ENCODE measurements around the gene CACYBP. TPM values are rescaled to one million over a fixed set of nuclear protein-coding genes. Genes with fewer than 3 reads are reported as not detected.
"Not testable (repeated sequence)": the region's sequence is repeated elsewhere in the genome, so short reads cannot be mapped to it uniquely, and the experiment has no call there.

The CACYBP gene
- total RNA-seq, 2 experiments from 2014 or later: 209 to 215 TPM

DNA sequence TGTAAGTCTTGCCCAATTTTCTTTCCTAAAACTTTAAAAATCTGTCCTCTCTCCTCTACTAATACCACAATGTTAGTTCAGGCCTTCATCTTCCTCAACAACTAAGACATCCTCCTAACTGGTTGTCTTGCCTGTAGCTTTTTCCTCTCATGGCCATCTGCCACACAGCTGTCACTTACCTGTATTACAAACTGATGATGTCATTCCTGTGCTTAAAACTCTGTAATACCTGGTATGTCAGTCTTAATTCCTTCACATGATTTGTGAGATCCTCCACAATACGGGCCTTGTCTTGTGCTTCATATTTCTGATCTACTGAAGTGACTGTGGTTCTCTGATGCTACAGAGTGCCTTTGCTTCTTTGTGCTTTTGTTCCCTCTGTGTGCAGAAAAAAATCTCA is 13.7 kb downstream of the CACYBP start:
- H3K27me3 Mint-ChIP-seq (ENCODE audit: low read depth): no peaks in the 10 kb centered on the region
- ChIA-PET CTCF (no interaction called here), POLR2A (interaction anchor here (1.2 kb wide), 1 partner anchor 9 kb away, joined by 4 read pairs; no protein-coding TSS in a partner anchor)
- H3K36me3 Mint-ChIP-seq (ENCODE audit: low read depth): peaks cover 75% of the 10 kb centered on the region
- DNase-seq (no peak), ATAC-seq (no peak)
- H3K9me3 Mint-ChIP-seq (ENCODE audit: insufficient read depth): no peaks in the 10 kb centered on the region
- H3K4me1 Mint-ChIP-seq (ENCODE audit: low read depth): peaks cover 8% of the 10 kb centered on the region
- no peak overlapping the region for H3K4me3 Mint-ChIP-seq
- no peak overlapping the region for H3K27ac Mint-ChIP-seq

DNA sequence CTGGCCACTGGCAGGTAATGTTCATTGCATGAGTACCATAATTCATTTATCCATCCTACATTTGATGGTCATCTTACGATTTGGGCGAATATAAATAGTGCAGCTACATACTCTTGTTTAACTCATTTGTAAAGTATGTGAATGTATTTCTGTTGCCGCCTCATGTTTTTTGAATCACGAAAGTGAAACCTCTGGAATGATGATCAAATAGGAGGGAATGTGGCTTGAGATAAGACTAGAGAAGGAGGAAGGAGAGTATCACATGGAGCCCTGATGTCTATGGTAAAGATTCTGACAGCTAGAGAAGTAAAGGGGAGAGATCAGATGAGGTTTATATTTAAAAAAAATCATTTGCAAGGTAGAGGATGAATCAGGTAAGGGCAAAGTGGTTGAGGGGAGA is 15.5 kb downstream of the CACYBP start:
- ATAC-seq: no peak
- POLR2A ChIA-PET: interaction anchor here (0.6 to 1.5 kb wide), 4 partner anchors 8 to 16 kb away, joined by 3 to 9 read pairs (median 6); partner anchors contain the start of genes CACYBP and MRPS14

DNA sequence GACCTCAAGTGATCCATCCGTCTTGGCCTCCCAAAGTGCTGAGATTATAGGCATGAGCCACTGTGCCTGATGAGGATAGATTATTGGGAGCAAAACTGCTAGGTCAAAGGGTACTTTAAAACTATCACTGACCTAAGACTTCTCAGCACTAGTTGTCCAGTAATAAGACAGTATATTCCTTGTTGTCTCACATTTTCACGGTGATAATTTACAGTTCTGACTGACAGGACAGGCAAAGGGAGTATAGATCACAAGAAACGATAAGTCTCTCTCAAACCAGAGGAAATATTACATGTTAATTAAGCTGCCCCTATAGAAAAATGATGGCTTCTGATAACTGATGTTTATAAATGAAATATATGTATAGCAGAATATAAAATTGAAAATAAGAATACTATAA is 19.8 kb downstream of the CACYBP start:
- Mint-ChIP-seq H3K4me3 (no peak overlapping the region), H3K27ac (no peak overlapping the region), H3K36me3 (ENCODE audit: low read depth) (peaks cover 41% of the 10 kb centered on the region), H3K4me1 (ENCODE audit: low read depth) (peaks cover 35% of the 10 kb centered on the region), H3K27me3 (ENCODE audit: low read depth) (no peaks in the 10 kb centered on the region), H3K9me3 (ENCODE audit: insufficient read depth) (no peaks in the 10 kb centered on the region)
- ATAC-seq (no peak), DNase-seq (no peak)
- ChIA-PET CTCF (no interaction called here), POLR2A (interaction anchor here (1.2 kb wide), 1 partner anchor 20 kb away, joined by 3 read pairs; the partner anchor contains the start of gene CACYBP)

More for the DNA sequence above, 15.5 kb downstream of the CACYBP start:
- no peaks in the 10 kb centered on the region for H3K9me3 Mint-ChIP-seq (ENCODE audit: insufficient read depth)
- H3K4me3 Mint-ChIP-seq: no peak overlapping the region
- DNase-seq: no peak
- peaks cover 5% of the 10 kb centered on the region for H3K4me1 Mint-ChIP-seq (ENCODE audit: low read depth)
- no peak overlapping the region for H3K27ac Mint-ChIP-seq
- CTCF ChIA-PET: interaction anchor here (1.8 kb wide), 1 partner anchor 14 kb away, joined by 6 read pairs; no protein-coding TSS in a partner anchor
- peaks cover 69% of the 10 kb centered on the region for H3K36me3 Mint-ChIP-seq (ENCODE audit: low read depth)
- H3K27me3 Mint-ChIP-seq (ENCODE audit: low read depth): no peaks in the 10 kb centered on the region

DNA sequence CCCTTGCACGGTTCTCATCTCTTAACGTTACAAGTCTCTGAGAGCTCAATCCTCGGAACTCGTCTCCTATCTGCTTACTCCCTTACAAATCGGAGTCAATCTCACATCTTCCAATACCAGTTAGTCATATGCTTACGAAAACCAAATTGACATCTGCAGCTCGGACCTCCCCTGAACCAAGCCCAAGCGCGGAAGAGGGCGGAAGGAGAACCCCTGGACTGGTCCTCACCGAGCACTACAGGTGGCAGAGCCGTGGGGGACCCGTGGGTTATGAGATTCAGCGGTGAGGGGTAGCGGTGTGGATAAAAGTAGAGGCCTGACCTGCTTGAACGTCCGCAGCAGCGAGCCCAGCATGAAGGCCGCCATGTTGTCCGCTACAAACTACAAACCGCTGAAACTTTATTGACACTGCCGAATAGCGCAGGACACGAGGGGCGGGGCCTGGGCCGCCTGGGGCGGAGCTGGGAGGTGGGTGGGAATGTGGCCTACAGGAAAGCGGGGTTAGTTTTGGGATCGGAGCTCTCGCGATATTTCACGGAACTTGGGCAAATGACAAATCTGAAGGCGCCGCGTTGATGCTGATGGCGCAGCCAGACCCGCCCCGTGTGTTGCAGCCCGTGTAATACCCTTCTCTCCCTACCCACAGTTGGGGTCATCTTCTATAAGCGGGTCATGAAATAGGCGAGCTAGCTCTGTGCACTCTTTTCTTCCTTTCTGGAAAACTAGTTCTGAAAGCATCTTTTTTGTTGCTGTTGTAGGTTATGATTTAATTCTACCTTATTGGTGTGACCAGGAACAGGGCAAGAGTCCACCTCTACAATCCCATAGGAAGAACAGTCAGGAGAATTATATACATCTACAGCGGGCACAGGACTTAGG is 23.5 kb downstream of the CACYBP start, which contains the start of gene MRPS14:
Gene MRPS14 (minus strand): TSS at position 383 of the 879 bp plus-strand sequence. CDS start 17 bp downstream, at position 366.
- POLR2A ChIA-PET: interaction anchor here (0.6 to 2.5 kb wide), 18 partner anchors 9 to 1154 kb away, joined by 3 to 67 read pairs (median 4); partner anchors contain the start of genes CACYBP and RC3H1
- peak within 1 kb of the TSS; percentile 93 for H3K4me3 Mint-ChIP-seq
- peak; percentile 99 for DNase-seq
- CTCF ChIA-PET: interaction anchor here (0.7 to 3.6 kb wide), 16 partner anchors 19 to 761 kb away, joined by 3 to 19 read pairs (median 4); partner anchors contain the start of genes CACYBP and KIAA0040
- no peaks in the 10 kb centered on the region for H3K9me3 Mint-ChIP-seq (ENCODE audit: insufficient read depth)
- peaks cover 17% of the 10 kb centered on the region for H3K36me3 Mint-ChIP-seq (ENCODE audit: low read depth)
- ATAC-seq: peak; percentile 93
- H3K27ac Mint-ChIP-seq: peak within 1 kb of the TSS; percentile 92
- H3K4me1 Mint-ChIP-seq (ENCODE audit: low read depth): peaks cover 36% of the 10 kb centered on the region
- H3K27me3 Mint-ChIP-seq (ENCODE audit: low read depth): no peaks in the 10 kb centered on the region

DNA sequence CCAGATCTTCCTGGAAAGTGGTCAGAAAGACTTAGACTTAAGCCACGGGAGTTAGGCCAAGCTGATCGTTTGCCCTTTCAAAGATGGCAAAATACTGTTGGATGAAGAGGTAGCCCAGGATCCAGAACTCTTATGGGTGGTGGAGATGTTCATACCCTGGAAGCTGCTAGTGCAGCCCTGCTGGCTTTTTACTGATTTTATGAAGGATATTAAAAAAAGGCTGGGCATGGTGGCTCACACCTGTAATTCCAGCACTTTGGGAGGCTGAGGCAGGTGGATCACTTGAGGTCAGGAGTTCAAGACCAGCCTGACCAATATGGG is 24.1 kb downstream of the CACYBP start:
- Mint-ChIP-seq H3K4me1 (ENCODE audit: low read depth) (peaks cover 36% of the 10 kb centered on the region), H3K4me3 (peak overlapping the region; percentile 93), H3K36me3 (ENCODE audit: low read depth) (peaks cover 14% of the 10 kb centered on the region), H3K27ac (peak overlapping the region; percentile 92)
- not testable (repeated sequence) for H3K27me3 Mint-ChIP-seq (ENCODE audit: low read depth); H3K9me3 Mint-ChIP-seq (ENCODE audit: insufficient read depth); ATAC-seq
- CTCF ChIA-PET: interaction anchor here (0.7 to 3.6 kb wide), 11 partner anchors 20 to 254 kb away, joined by 3 to 19 read pairs (median 4); partner anchors contain the start of genes CACYBP and KIAA0040
- DNase-seq: peak; percentile 28
- POLR2A ChIA-PET: interaction anchor here (0.6 to 2.5 kb wide), 16 partner anchors 9 to 1155 kb away, joined by 3 to 67 read pairs (median 4); partner anchors contain the start of genes CACYBP and RC3H1

DNA sequence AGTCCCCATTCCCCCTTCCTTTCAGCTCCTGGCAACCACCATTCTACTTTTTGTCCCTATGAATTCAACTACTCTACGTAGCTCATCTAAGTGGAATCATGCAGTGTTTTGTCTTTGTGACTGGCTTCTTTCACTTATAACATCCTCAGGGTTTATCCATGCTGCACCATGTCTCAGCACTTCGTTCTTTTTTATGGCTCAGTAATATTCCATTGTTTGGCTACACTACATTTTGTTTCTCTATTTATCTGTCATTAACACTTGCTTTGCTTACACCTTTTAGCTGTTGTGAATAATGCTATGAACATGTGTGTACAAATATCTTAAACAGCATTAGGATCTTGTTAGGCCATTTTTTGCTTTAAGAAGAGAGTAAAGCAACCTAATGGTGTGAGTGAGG is 25.0 kb downstream of the CACYBP start:
- ATAC-seq: no peak
- no peak for DNase-seq
- peak overlapping the region; percentile 26 for H3K27ac Mint-ChIP-seq
- H3K4me1 Mint-ChIP-seq (ENCODE audit: low read depth): peaks cover 42% of the 10 kb centered on the region
- CTCF ChIA-PET: interaction anchor here (0.6 to 3.6 kb wide), 4 partner anchors 100 to 252 kb away, joined by 3 to 19 read pairs (median 7); no protein-coding TSS in a partner anchor
- H3K4me3 Mint-ChIP-seq: peak overlapping the region; percentile 34
- no peaks in the 10 kb centered on the region for H3K9me3 Mint-ChIP-seq (ENCODE audit: insufficient read depth)
- no peaks in the 10 kb centered on the region for H3K27me3 Mint-ChIP-seq (ENCODE audit: low read depth)
- H3K36me3 Mint-ChIP-seq (ENCODE audit: low read depth): peaks cover 13% of the 10 kb centered on the region
- POLR2A ChIA-PET: interaction anchor here (0.6 kb wide), 1 partner anchor 9 kb away, joined by 3 read pairs; no protein-coding TSS in a partner anchor

DNA sequence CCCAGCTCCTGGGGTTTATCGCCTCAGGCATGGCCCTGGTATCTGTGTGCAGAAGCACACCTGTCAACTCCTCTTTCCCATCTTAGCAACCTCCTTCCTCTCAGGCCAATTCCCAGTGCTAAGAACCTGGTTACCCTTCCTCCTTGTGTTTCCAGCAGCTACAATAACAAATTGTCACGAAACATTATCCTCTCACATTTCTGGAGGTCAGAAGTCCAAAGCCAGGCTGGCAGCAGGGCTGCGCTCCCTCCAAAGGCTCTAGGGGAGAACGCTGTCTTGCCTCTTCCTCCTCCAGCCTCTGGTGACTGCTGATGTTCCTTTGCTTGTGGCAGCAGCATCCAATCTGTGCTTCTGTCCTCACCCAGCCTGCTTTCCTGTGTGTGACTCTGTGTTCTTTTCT is 34.2 kb downstream of the CACYBP start:
- Mint-ChIP-seq H3K27ac (no peak overlapping the region), H3K4me3 (no peak overlapping the region), H3K9me3 (ENCODE audit: insufficient read depth) (no peaks in the 10 kb centered on the region), H3K27me3 (ENCODE audit: low read depth) (peaks cover 1% of the 10 kb centered on the region), H3K4me1 (ENCODE audit: low read depth) (peaks cover 8% of the 10 kb centered on the region), H3K36me3 (ENCODE audit: low read depth) (no peaks in the 10 kb centered on the region)
- ChIA-PET POLR2A (no interaction called here), CTCF (interaction anchor here (1.1 to 3.5 kb wide), 2 partner anchors 92 to 112 kb away, joined by 5 to 32 read pairs; no protein-coding TSS in a partner anchor)
- DNase-seq: no peak
- no peak for ATAC-seq

DNA sequence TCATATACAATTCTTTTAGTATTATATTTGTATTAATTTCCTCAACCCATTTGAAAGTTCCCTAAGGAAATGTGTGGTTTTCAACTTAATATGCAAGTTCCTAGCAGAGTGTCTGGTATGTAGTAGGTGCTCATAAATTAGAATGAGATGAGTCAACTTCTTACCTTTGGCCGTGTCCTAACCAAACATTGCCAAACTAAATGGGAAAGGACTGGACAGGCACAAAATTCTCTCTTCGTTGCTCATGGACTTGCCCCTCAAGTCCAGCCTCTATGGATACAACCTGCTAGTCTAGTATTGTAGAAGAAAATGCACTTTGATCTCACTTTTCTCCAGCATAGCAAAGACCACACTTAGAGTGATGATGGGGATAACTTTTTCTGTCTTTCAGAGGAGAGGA is 35.0 kb downstream of the CACYBP start:
- Mint-ChIP-seq H3K36me3 (ENCODE audit: low read depth) (no peaks in the 10 kb centered on the region), H3K4me3 (no peak overlapping the region), H3K4me1 (ENCODE audit: low read depth) (peaks cover 2% of the 10 kb centered on the region), H3K27ac (no peak overlapping the region), H3K27me3 (ENCODE audit: low read depth) (peaks cover 3% of the 10 kb centered on the region), H3K9me3 (ENCODE audit: insufficient read depth) (no peaks in the 10 kb centered on the region)
- no peak for DNase-seq
- no peak for ATAC-seq
- ChIA-PET CTCF (no interaction called here), POLR2A (no interaction called here)

DNA sequence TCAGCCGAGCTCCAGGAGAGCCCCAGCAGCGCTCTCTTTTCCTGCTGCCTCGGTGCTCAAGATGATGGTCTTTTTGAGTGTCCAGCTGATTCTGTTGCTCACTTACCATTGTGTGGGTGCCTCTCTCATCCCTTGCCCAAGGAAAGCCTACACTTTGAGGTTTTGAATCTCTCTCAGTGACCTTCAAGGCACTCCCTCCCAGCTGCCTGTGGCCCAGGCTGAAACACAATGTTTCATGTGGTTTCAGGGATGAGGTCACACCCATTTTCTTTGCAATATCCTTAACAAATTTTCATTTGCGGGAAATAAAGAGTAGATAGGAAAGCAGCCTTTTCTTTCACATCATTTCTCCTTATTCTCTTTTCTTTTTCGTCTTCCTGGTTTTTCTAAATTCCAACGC is 36.1 kb downstream of the CACYBP start:
- Mint-ChIP-seq H3K27ac (no peak overlapping the region), H3K27me3 (ENCODE audit: low read depth) (peaks cover 6% of the 10 kb centered on the region), H3K36me3 (ENCODE audit: low read depth) (no peaks in the 10 kb centered on the region), H3K4me3 (no peak overlapping the region), H3K9me3 (ENCODE audit: insufficient read depth) (no peaks in the 10 kb centered on the region), H3K4me1 (ENCODE audit: low read depth) (no peaks in the 10 kb centered on the region)
- DNase-seq (no peak), ATAC-seq (no peak)
- ChIA-PET CTCF (interaction anchor here (1.2 to 2.9 kb wide), 2 partner anchors 89 to 111 kb away, joined by 3 to 11 read pairs; no protein-coding TSS in a partner anchor), POLR2A (no interaction called here)

DNA sequence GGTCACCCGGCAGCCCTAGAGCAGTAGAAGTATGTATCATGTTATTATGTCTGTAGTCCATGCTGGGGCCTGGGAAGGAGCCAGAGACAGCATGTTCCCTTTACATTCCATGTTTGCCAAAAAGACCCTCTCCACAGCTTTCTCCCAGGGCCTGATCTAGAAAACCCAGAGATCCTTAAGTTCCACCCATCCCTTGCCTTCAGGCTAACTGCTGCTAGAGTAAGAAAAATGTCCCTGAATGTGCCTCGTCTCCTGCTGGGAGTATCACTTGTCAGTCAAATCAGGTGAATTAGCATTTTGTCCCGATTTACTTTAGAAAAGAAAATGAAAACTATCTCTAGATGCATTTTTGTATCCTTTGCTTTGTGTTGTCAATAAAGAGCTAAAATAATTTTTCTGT is 36.7 kb downstream of the CACYBP start:
- H3K36me3 Mint-ChIP-seq (ENCODE audit: low read depth): no peaks in the 10 kb centered on the region
- no peaks in the 10 kb centered on the region for H3K4me1 Mint-ChIP-seq (ENCODE audit: low read depth)
- H3K9me3 Mint-ChIP-seq (ENCODE audit: insufficient read depth): no peaks in the 10 kb centered on the region
- no peak for ATAC-seq
- no peak overlapping the region for H3K4me3 Mint-ChIP-seq
- CTCF ChIA-PET: interaction anchor here (1.2 to 2.9 kb wide), 2 partner anchors 89 to 110 kb away, joined by 3 to 11 read pairs; no protein-coding TSS in a partner anchor
- peaks cover 6% of the 10 kb centered on the region for H3K27me3 Mint-ChIP-seq (ENCODE audit: low read depth)
- POLR2A ChIA-PET: no interaction called here
- no peak overlapping the region for H3K27ac Mint-ChIP-seq
- no peak for DNase-seq

DNA sequence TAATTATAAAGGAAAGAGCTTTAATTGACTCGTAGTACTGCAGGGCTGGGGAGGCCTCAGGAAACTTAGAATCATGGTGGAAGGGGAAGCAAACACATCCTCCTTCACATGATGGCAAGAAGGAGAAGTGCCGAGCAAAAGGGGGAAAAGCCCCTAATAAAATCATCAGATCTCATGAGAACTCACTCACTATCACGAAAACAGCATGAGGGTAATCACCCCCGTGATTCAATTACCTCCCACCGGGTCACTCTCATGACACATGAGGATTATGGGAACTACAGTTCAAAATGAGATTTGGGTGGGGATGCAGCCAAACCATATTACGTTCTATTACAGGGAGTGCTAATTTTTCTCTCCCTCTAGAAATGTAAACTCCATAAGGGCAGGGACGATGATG is 37.7 kb downstream of the CACYBP start:
- DNase-seq (no peak), ATAC-seq (no peak)
- no peak overlapping the region for H3K4me3 Mint-ChIP-seq
- peaks cover 6% of the 10 kb centered on the region for H3K27me3 Mint-ChIP-seq (ENCODE audit: low read depth)
- H3K27ac Mint-ChIP-seq: no peak overlapping the region
- CTCF ChIA-PET: interaction anchor here (2.9 kb wide), 1 partner anchor 88 kb away, joined by 11 read pairs; no protein-coding TSS in a partner anchor
- no peaks in the 10 kb centered on the region for H3K36me3 Mint-ChIP-seq (ENCODE audit: low read depth)
- POLR2A ChIA-PET: interaction anchor here (0.6 kb wide), 1 partner anchor 200 kb away, joined by 3 read pairs; no protein-coding TSS in a partner anchor
- H3K4me1 Mint-ChIP-seq (ENCODE audit: low read depth): no peaks in the 10 kb centered on the region
- H3K9me3 Mint-ChIP-seq (ENCODE audit: insufficient read depth): no peaks in the 10 kb centered on the region

Data from activated CD8-positive, alpha-beta T cell treated with anti-CD3 and anti-CD28 coated beads, Interleukin-2, amount 10 ng/mL, durations not matched to agents 7 days and 5 days (primary cell).